Breast epithelium (tissue), 4 donors: ENCODE results near the gene LRRFIP1. TPM values are rescaled to one million over a fixed set of nuclear protein-coding genes. Genes with fewer than 3 reads are reported as not detected.

Experiments
- DNase-seq, 2 donors: peaks; one replicate each; pipeline ENCODE4 v3.0.0-alpha.2; 2019; ENCODE audit warnings: low spot score in 2 of 2
- H3K27ac ChIP-seq, 2 donors: fragments of 200-600 bp; sonication (generic) in 1 of 2; one replicate each; pipeline ENCODE4 v1.5.1; 2016 to 2019; ENCODE audit warnings: mild to moderate bottlenecking in 1 of 2
- H3K27me3 ChIP-seq, 2 donors: fragments of 200-600 bp; sonication (generic) in 1 of 2; one replicate each; pipeline versions ENCODE4 v1.5.1 to v1.6.0; 2017 to 2019; ENCODE audit warnings: control low read depth in 1 of 2, mild to moderate bottlenecking in 1 of 2
- H3K36me3 ChIP-seq: fragments of 200-600 bp; one replicate; pipeline ENCODE4 v1.5.1; 2019
- H3K4me1 ChIP-seq, 2 donors: fragments of 200-600 bp; sonication (generic); one replicate each; pipeline ENCODE4 v1.5.1; 2016 to 2019; ENCODE audit warnings: control low read depth in 1 of 2
- H3K4me3 ChIP-seq, 3 donors: fragments of 200-600 bp; sonication (generic); 1 replicate in 2 of 3; 2 replicates in 1 of 3; pipeline ENCODE4 v1.5.1; 2016 to 2019; ENCODE audit warnings: mild to moderate bottlenecking in 3 of 3, moderate library complexity in 2 of 3
- H3K9me3 ChIP-seq, 2 donors: fragments of 200-600 bp; sonication (generic) in 1 of 2; one replicate each; pipeline ENCODE4 v1.5.1; 2016 to 2019; ENCODE audit warnings: control low read depth in 1 of 2
- POLR2A ChIP-seq: fragments of 450-650 bp; IDR thresholded peaks from one replicate; pipeline ENCODE4 v1.6.1; 2016; ENCODE audit warnings: antibody characterized with exemption, mild to moderate bottlenecking, moderate library complexity
- POLR2AphosphoS5 ChIP-seq, 3 donors: sonication (generic); formaldehyde crosslinking; IDR thresholded peaks; one replicate each; pipeline ENCODE4 v1.6.1; 2017; ENCODE audit warnings: antibody characterized with exemption in 3 of 3
- intact Hi-C: fragments of 100-400 bp; cut with DNase I; formaldehyde crosslinking; loops from one replicate; pipeline ENCODE4 v1.15.1; 2023; ENCODE audit warnings: low total_unique reads
- total RNA-seq, 3 donors: library from RNA; depleted of rRNA; stranded (reverse); fragments of >200 nt; gene quantifications; one replicate each; pipeline ENCODE4 v1.1.0, GENCODE V29; 2016
- TF ChIP-seq, protein P1 (sequence below), 3 donors: fragments of 450-650 bp; IDR thresholded peaks; one replicate each; pipeline ENCODE4 v1.5.1; 2016 to 2017; ENCODE audit warnings: antibody characterized with exemption in 3 of 3, mild to moderate bottlenecking in 3 of 3, moderate library complexity in 3 of 3

Gene LRRFIP1, protein sequence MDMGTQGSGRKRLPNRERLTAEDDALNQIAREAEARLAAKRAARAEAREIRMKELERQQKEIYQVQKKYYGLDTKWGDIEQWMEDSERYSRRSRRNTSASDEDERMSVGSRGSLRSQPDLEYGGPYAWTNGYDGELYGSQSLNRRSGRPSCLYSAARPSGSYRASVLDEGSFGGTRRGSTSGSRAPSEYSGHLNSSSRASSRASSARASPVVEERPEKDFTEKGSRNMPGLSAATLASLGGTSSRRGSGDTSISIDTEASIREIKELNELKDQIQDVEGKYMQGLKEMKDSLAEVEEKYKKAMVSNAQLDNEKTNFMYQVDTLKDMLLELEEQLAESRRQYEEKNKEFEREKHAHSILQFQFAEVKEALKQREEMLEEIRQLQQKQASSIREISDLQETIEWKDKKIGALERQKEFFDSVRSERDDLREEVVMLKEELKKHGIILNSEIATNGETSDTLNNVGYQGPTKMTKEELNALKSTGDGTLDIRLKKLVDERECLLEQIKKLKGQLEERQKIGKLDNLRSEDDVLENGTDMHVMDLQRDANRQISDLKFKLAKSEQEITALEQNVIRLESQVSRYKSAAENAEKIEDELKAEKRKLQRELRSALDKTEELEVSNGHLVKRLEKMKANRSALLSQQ
- 100 to 1,000 TPM in 2 of 3 donors, 10 to 100 TPM in 1; 82.6 to 136 (median 130) TPM for total RNA-seq

DNA sequence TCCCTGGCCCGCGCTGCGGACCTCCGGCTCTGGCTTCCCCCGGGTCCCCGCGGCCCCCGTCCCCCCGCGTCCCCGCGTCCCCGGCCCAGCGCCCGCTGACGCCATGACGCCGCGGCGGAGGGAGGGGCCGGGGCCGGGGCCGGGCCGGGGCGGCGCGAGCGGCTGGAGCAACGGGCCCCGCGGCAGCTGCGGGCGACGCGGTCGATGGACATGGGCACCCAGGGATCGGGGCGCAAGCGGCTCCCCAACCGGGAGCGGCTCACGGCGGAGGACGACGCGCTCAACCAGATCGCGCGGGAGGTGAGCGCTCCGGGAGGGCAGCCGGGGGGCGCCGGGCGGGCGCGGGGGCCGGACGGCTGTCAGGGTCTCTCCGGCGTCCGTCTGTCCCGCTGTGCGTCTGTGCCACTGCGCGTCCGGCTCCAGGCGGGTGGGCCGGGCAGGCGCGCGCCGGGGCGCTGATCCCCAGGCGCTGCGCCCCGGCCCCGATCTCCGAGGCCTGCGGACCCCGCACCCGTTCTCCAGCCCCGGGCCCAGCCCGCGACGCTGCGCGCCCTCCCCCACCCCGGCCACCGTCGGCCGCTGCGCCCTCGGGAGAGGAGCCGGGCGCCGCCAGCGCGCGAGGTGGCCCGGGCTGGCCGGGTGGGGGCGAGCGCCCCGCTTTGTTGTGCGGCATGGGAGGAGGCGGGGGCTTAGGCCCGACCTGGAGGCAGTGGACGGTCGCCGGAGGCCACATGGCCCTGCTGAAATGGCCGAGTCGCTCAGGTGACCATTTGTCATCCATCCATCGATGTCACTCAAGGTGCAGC lies at the start of gene LRRFIP1:
Gene LRRFIP1, plus strand, starts transcription at position 147 of the 806 bp plus-strand sequence. Its CDS starts 58 bp downstream, at position 205.
- Histone ChIP-seq H3K4me1 (peaks cover 4 to 8% of the 10 kb centered on the region in 2 donors), H3K9me3 (no peaks in the 10 kb centered on the region), H3K36me3 (no peaks in the 10 kb centered on the region), H3K4me3 (peak within 1 kb of the TSS; percentile 64 to 98 (median 80)), H3K27me3 (no peaks in the 10 kb centered on the region), H3K27ac (peak within 1 kb of the TSS; percentile 77 to 88)
- DNase-seq, result no peak
- TF ChIP-seq, protein P1, sequence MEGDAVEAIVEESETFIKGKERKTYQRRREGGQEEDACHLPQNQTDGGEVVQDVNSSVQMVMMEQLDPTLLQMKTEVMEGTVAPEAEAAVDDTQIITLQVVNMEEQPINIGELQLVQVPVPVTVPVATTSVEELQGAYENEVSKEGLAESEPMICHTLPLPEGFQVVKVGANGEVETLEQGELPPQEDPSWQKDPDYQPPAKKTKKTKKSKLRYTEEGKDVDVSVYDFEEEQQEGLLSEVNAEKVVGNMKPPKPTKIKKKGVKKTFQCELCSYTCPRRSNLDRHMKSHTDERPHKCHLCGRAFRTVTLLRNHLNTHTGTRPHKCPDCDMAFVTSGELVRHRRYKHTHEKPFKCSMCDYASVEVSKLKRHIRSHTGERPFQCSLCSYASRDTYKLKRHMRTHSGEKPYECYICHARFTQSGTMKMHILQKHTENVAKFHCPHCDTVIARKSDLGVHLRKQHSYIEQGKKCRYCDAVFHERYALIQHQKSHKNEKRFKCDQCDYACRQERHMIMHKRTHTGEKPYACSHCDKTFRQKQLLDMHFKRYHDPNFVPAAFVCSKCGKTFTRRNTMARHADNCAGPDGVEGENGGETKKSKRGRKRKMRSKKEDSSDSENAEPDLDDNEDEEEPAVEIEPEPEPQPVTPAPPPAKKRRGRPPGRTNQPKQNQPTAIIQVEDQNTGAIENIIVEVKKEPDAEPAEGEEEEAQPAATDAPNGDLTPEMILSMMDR (IDR thresholded peaks at IDR 0.05), result no peak
- TF ChIP-seq POLR2A, result no peak
- TF ChIP-seq POLR2AphosphoS5 (IDR thresholded peaks at IDR 0.05), result no peak
- intact Hi-C loops, result no loop called here

DNA sequence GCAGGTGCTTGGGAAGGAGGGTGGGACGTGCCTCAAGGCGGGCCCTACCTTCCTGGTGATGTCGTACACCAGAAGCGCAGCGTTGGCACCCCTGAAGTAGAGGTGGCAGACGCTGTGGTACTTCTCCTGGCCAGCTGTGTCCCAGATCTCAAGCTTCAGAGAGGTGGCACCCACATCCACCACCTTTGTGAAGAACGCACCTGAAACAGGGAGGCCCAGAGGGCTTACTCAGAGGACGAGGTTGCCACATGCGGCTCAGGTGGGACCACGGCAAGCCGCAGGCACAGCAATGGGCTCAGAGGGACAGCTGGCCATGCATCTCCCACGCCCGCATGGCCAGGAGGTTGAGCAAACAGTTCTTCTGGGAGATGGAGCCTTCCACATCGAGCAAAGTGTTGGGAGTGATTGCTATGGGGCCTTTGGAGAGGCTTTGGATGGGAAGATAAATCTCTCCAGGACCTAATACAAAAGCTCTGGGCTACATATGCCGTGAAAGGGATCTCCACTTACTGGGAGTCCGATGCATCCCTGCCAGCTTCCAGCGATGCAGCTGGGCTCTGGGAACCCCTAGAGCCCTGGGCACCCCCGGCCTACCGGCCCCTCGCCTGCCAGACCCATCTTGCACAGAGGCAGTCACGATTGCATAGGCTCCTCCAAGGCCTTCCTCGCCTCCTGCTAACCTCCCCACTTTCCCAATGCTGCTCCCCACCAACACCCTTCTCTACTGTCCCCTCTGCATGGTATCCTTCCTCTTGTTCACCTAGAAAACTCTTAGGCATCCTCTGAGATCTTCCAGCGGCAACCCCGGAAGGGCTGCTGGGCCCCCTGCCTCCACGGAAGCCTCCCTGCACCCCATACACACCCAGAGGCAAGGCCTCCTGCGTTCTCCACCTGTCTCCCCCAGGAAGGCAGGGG lies 49.2 kb upstream of the LRRFIP1 start:
- no peaks in the 10 kb centered on the region for H3K36me3 ChIP-seq
- DNase-seq, result no peak
- H3K4me3 ChIP-seq, result no peak overlapping the region
- peaks cover 7 to 11% of the 10 kb centered on the region in 2 donors for H3K4me1 ChIP-seq
- H3K27ac ChIP-seq, result no peak overlapping the region
- intact Hi-C loops, result loop anchor here (5.0 kb wide), 1 partner anchor 414 kb away; no protein-coding TSS in a partner anchor
- no peak for TF ChIP-seq POLR2A
- no peak for TF ChIP-seq POLR2AphosphoS5 (IDR thresholded peaks at IDR 0.05)
- TF ChIP-seq, protein P1 (IDR thresholded peaks at IDR 0.05), result no peak
- H3K27me3 ChIP-seq, result no peaks in the 10 kb centered on the region
- no peaks in the 10 kb centered on the region for H3K9me3 ChIP-seq

DNA sequence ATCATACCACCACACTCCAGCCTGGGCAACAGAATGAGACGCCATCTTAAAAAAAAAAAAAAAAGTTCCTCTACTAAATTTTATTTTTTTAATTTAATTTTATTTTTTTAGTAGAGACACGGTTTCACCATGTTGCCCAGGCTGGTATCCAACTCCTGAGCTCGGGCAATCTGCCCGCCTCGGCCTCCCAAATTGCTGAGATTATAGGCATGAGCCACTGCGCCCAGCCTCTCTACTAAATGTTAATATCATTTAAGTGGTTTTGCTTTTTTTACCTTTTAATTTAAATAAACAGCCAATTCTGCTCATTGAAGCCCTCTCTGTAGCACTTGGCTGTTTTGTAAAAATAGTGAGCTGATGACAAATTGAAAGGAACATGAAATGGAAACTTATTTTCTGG lies 46.1 kb upstream of the LRRFIP1 start:
- intact Hi-C loops, result loop anchor here (10.0 kb wide), 1 partner anchor 163 kb away; no protein-coding TSS in a partner anchor
- DNase-seq, result no peak
- H3K4me3 ChIP-seq, result peak overlapping the region in 1 of 3 donors; percentile 59

More for the DNA sequence above, 46.1 kb upstream of the LRRFIP1 start:
- H3K9me3 ChIP-seq, result no peaks in the 10 kb centered on the region
- TF ChIP-seq POLR2A (no peak), POLR2AphosphoS5 (IDR thresholded peaks at IDR 0.05) (no peak)
- TF ChIP-seq, protein P1 (IDR thresholded peaks at IDR 0.05), result no peak
- H3K27ac ChIP-seq, result peak overlapping the region; percentile 75 to 91
- no peaks in the 10 kb centered on the region for H3K27me3 ChIP-seq
- H3K4me1 ChIP-seq, result peaks cover 7 to 11% of the 10 kb centered on the region in 2 donors
- H3K36me3 ChIP-seq, result no peaks in the 10 kb centered on the region
